ENCODE measurements around the gene MIPEP. TPM values are rescaled to one million over a fixed set of nuclear protein-coding genes. Genes with fewer than 3 reads are reported as not detected.

The MIPEP gene
- total and polyA plus RNA-seq, 9 donors = 7.7 to 11.7 (median 9.2) TPM

DNA sequence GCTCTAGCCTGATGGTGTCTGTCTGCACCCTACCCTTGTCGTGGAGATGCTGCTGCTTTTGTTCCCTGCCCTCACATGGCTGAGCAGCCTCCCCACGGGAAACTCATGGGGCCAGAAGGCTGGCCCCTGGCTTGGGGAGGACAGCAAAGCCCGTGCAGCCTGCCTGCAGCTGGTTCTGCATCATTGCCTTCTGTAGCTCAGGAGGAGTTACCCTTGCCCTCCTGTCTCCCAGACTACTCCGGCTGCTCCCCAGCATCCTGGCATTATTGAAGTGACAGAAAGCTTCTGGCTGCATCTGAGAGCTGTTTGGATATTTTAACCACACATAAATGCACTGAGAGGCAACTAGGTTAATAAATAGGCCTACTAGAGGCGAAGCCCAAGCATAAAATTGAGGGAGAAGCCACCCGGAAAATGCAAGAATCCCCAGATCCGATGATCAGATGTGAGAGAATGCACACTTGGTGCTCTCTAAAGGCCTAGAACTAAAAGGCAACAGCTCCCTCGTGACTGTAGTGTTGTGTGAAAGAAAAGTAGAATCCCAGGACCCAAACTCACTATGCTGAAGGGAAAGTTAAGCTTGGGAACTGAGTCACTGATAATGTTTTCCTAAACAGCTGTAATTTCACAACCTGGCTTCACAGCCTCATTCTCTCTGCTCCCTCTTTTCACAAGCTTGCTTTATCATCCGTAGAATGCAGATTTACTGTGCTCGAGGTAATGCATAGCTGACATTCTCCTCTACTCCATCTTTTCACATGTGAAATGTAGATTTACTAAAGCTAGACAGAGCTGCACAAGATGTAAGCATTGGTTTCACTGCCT, 208.1 kb downstream of the MIPEP start:
- Histone ChIP-seq H3K27ac (ENCODE audit: low read length) (no peak overlapping the region), H3K9me3 (replicated peaks; ENCODE audit: control insufficient read depth, low read depth, low read length) (no peaks in the 10 kb centered on the region), H3K4me3 (ENCODE audit: low read length) (no peak overlapping the region), H3K4me1 (ENCODE audit: control insufficient read depth, insufficient read depth, low read length) (no peaks in the 10 kb centered on the region), H3K27me3 (ENCODE audit: control insufficient read depth, insufficient read depth, low read length) (no peaks in the 10 kb centered on the region), H3K36me3 (ENCODE audit: control insufficient read depth, insufficient read depth, low read length) (no peaks in the 10 kb centered on the region)
- DNase-seq = no peak
- 58% methylated on average over 6 of the region's 10 CpGs for whole genome bisulfite sequencing (ENCODE audit: insufficient coverage)

Other genes starting within 250 kb of the MIPEP start
- 2.9 TPM for gene C1QTNF9B, start 8.1 kb upstream of the MIPEP start, total RNA-seq
- 1 to 10 TPM in 7 of 8 donors, under 1 TPM in 1; 0.95 to 3.7 (median 2.5) TPM for gene C1QTNF9B, start 8.1 kb upstream of the MIPEP start, polyA plus RNA-seq (ENCODE audit: insufficient read depth in 1 of 8, insufficient read length in 8 of 8, low replicate concordance in 1 of 8)